Measurements from ENCODE around the gene ZNF668. TPM values are rescaled to one million over a fixed set of nuclear protein-coding genes. Genes with fewer than 3 reads are reported as not detected.

ZNF668 gene
- total RNA-seq, 1 donor = 12.3 TPM

- no peak for TF ChIP-seq CTCF (IDR thresholded peaks at IDR 0.05; ENCODE audit: insufficient read depth, low read length)
- no peak overlapping the region for H3K4me3 ChIP-seq (ENCODE audit: low read depth, low read length)
- DNase-seq (ENCODE audit: low read depth) = no peak
Measured at GRCh38 chr16:31042866-31043265, 31.2 kb downstream of the ZNF668 start.

GRCh38 chr16:31038993-31039392, 35.0 kb downstream of the ZNF668 start:
- TF ChIP-seq CTCF (IDR thresholded peaks at IDR 0.05; ENCODE audit: insufficient read depth, low read length) = no peak
- H3K4me3 ChIP-seq (ENCODE audit: low read depth, low read length) = no peak overlapping the region
- DNase-seq (ENCODE audit: low read depth) = no peak

- no peak for TF ChIP-seq CTCF (IDR thresholded peaks at IDR 0.05; ENCODE audit: insufficient read depth, low read length)
- DNase-seq (ENCODE audit: low read depth) = no peak
Measured at GRCh38 chr16:31036691-31037090, 37.3 kb downstream of the ZNF668 start.

GRCh38 chr16:31033709-31034492, 40.1 kb downstream of the ZNF668 start:
- TF ChIP-seq CTCF (IDR thresholded peaks at IDR 0.05; ENCODE audit: insufficient read depth, low read length) = no peak
- DNase-seq (ENCODE audit: low read depth) = peak; percentile 79
- peak overlapping the region; percentile 83 for H3K4me3 ChIP-seq (ENCODE audit: low read depth, low read length)

More at GRCh38 chr16:31036691-31037090, 37.3 kb downstream of the ZNF668 start:
- no peak overlapping the region for H3K4me3 ChIP-seq (ENCODE audit: low read depth, low read length)

GRCh38 chr16:31032736-31033708, 41.0 kb downstream of the ZNF668 start, which contains the start of gene STX4:
Gene STX4, plus strand, starts transcription at chr16:31033558. Its CDS starts 248 bp downstream, at chr16:31033806.
- peak; percentile 99 for DNase-seq (ENCODE audit: low read depth)
- peak within 1 kb of the TSS; percentile 83 for H3K4me3 ChIP-seq (ENCODE audit: low read depth, low read length)
- no peak for TF ChIP-seq CTCF (IDR thresholded peaks at IDR 0.05; ENCODE audit: insufficient read depth, low read length)

GRCh38 chr16:31031276-31031675, 42.8 kb downstream of the ZNF668 start:
- H3K4me3 ChIP-seq (ENCODE audit: low read depth, low read length) = no peak overlapping the region
- DNase-seq (ENCODE audit: low read depth) = no peak
- no peak for TF ChIP-seq CTCF (IDR thresholded peaks at IDR 0.05; ENCODE audit: insufficient read depth, low read length)

All from fibroblast of the aortic adventitia (primary cell).